ENCODE results near the gene KIF21A.

KIF21A gene

DNA sequence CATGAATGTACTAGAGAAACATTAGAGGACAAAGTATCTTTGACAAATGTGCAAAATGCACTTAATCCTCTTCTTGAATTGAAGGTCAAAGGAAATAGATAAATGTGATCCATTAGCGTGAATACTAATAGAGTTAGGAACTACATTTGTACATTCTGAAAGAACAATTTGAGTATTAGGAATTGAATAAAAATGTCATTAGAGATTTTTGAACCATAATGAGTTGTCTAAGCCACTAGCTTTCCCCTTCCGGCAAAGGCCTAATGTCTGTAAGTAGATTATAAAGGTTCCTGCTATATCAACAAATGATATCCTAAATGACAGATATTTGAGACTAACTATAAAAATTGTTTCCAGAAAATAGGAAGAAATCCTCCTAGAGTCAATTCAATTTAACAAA lies 59.8 kb downstream of the KIF21A start:
- no peak for DNase-seq

DNA sequence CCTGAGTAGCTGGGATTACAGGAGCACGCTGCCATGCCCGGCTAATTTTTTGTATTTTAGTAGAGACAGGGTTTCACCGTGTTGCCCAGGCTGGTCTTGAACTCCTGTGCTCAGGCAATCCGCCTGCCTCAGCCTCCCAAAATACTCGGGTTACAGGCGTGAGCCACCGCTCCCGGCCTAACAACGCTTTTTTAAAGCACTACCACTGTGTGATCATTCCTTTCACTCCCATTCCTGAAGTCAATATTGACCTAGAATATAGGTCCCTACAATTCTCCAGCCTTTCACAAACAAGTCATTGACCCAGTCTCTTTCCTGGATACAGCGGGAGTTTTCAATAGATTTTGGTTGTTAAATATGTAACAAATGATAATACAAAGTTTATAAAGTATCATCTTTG lies 62.8 kb downstream of the KIF21A start:
- DNase-seq: no peak

DNA sequence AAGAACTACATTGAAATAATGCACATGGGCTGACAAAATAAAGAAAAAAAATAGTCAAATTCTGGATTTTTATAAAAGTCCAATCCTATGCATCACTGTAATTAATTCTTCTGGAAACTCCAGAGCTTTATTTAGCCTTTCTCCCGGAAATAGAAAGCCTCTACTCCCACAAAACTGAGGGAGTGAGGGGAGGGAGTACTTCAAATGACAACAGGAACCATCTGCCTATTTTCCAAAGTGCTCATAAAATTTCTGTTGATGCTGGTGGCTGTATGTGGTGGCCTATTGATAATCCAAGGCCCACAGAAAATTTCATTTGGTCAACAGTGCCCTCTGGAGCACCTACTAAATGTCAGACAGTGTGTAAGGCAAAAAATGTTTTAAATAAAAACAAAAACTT lies 64.6 kb downstream of the KIF21A start:
- DNase-seq: no peak

DNA sequence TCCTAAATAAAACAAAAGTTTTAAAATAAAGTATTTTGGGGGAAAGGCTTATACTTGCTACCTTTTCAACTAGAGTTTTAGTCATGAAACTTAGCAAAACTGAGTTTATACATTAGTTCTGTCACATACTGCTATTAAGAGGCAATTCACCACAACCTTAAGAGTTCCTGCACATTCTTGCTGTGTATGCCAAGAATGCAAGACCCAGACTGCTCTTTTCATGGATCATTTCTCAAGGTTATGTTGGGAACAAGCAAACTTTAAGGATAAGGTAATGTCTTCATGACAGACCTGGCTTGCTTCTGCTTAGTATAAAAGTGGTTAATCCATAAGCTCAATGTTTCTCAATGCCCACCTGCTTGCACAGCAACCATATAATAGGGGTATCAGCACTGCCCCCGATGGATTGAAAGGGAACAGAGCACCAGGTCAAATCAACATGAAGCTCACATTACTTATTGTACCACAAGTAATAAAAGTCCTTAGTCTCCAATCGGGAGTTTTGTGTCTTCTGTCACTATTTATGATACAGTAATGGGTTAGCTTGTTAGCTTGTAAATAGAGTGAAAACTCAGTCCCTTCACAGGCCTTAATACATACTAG lies 67.6 kb downstream of the KIF21A start:
- no peak for DNase-seq

DNA sequence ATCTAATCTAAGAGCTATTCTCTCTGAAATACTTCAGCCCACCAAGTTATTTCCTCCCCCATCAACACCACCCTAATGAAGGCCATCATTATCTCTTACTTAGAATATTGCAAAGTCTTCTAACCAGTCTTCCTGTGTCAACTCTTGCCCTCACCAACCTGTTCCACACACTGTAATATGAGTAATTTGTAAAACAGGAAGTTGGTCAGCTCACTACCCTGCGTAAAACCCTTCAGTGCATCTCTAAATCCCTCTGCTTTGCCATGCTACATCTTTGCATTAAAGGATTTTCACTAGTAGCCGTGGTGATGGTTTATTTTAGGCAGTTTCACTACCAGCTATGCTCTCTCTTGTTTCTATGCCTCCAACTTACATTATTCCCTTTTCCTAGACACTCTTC lies 70.0 kb downstream of the KIF21A start:
- DNase-seq: no peak

DNA sequence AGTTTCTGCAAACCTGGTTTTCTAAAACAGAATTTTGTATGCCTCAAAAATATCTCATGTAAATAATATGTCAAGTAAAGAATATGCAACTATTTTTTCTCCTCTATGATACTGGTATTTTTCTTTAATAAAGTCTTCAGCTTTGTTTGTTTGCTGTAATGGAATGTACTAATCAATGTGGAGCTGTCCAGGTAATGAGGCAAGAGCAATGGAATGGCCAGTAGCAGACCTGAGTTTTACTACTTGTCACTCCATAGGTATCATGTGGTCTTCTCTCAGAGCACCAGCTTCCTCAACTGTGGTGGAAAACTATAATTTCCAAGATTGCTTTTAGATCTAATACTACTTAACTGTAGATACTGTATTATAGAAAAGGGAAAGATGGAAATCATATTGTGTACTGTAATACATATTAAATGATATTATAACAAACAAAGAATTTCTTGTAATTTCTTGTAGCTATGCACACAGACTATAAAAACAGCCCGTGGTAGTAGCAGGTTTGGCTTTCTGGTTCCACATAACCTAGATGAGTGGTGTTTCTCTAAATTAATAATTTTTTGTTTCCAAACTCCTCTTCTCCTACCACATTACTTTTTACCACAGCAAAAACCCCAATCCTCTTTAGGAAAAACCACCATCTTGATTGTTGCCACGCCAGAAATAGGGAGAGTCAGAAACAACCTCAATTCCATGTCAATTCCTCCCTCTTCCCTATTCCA lies 70.6 kb downstream of the KIF21A start:
- no peak for DNase-seq

DNA sequence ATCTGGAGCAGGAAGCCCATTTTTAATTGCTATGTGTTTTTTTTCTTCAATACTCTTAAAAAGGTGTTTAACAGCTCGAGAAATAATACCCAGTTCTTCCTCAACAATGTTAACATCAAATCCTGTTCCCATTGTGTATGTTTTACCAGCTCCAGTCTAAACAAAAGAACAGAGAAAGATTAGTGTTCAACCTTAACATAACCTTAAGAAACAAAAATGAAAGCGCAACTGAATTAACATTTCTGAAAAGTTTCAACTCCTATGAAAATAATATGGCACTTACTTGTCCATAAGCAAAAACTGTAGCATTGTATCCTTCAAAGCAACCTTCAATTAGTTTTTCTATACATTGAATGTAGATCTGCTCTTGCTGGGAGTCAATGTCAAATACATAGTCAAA lies 73.2 kb downstream of the KIF21A start:
- no peak for DNase-seq

DNA sequence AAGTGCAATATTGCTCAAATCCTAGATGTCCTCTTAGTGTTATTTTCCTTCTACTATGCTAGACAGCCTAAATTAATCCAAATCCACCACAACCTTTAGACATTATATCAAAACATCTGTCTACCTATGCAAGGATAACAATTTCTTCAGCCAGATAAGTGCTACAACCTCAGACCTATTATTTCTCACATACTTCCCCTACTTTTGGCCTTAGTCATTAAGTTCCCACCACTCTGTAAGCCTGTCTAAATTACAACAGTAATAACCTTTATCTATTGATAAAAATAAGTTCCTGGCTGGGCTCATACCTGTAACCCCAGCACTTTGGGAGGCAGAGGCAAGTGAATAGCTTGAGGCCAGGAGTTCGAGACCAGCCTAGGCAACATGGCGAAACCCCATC lies 74.0 kb downstream of the KIF21A start:
- no peak for DNase-seq

DNA sequence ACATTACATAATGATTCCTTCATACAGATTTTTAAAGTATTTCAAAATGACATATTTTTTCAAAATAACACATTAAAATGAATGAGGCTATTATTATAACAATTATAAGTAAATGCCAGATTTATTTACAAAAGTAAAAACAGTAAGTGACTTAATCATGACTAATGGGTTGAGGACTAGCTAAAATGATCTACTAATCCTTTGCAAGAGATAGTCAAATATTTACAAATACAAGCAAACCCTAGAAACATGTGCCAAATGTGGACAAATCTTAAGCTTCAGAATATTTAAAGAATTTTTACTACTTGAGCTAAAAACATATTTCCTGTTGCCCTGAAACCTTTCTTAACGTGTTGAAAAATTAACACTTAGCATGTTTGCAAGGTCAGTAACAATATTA lies 74.8 kb downstream of the KIF21A start:
- no peak for DNase-seq

DNA sequence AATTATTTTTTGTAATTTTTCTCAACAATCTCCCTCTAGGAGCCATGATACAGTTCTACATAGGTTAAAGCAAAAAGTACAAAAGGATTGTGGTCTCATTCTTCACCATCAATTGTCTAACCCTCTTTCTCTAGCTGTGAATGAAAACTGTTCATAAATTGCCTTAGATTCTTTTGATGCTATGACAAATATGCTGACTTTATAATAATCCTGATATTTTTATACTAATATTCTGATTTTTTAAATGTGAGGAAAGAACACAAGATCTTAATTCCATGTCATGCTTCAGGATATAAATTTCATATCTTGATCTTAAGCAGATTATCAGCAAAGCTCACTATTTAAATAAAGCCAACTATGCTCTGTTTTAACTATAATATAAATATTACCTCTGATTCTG lies 75.4 kb downstream of the KIF21A start:
- DNase-seq: no peak

DNA sequence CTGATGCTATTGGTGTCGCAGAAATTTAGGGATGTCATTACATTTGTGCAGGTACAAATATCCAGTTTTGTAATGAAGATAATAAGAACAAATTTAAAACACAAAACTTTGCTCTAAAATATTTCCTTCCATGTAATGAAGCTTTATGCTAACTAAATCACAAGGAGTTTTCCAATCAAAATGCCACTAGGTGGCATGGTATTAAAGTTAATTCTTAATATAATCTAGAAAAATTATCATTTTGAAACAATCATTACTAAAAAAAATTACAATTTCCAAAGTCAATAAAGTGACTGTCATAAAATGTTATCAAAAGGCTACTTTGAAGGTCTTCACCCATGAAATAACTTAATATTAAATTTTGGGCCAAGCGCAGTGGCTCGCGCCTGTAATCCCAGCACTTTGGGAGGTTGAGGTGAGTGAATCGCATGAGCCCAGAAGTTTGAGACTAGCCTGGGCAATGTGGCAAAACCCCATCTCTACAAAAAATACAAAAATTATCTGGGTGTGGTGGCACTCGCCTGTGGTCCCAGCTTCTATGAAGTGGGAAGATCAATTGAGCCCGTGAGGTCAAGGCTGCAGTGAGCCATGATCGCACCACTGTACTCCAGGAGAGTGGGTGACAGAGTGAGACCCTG lies 77.4 kb downstream of the KIF21A start:
- no peak for DNase-seq

DNA sequence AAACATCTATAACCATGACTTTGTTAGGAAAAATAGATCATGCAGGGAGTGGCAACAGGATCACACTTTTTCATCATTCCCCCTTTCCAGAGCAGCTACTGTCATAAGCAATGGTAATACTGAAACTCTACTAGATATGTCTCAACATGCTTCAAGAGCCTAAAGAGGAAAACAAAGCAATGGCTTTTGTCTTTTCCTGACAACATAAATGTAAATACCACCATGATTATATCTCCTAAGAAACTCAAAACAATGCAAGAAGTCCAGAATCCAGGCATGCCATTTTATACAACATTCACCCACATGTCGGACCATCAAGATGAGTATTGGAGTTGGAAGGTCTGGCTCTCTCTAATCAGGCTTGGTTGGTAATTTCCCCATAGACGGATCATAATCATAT lies 78.7 kb downstream of the KIF21A start:
- DNase-seq: no peak

DNA sequence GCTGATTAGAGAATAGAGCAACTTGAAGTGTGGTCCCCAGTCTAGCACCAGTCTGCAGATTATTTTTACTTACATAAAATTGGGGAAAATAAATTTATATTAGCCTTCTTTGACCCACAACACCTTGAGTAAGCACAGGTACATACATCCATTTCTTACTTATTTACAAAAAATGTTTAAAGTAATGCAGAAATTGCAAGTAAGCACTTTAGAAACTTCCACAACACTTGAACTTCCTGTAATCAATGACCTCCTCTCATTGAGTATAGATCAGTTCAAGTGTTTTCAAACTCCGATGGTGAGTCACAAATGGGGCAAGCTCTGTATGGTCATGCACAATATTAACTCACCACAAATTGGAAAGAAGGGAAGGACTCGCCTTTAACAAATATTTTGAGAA lies 83.3 kb downstream of the KIF21A start:
- DNase-seq: no peak

DNA sequence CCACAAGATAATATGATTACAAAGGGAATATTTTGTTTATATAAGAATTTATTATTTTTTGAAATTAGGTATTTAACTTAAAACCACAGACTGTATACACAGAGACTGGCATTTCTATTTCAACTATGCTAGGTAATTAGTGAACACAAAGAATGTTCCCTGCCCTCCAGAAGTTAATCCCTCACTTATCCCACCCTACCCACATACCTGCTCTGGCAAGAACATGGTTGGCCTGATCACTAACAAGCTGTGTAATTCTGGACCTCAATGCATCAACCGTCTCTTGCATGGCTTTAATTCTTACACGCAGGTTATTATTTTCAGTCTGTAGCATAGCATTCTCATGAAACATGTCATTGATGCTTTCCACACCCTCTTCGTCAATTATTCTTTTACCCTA lies 85.9 kb downstream of the KIF21A start:
- no peak for DNase-seq

DNA sequence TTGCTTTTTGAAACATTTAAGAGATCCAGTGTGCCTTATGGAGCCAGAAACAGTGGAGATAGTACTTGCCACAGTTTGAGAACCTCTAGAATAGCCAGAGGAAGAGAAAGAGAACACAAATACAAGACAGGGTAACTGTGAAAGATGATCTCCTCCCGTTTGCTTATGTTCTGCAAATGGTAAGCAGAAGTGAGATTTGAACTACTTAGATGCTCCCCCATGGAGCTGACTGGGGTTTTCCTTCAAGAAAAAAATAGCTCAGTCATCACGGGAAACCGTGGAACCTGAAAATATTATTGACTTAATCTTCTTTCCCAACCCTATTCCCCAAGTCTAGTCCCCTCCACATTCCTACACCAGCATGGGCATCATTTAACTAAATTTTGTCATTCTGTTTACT lies 87.1 kb downstream of the KIF21A start:
- no peak for DNase-seq

DNA sequence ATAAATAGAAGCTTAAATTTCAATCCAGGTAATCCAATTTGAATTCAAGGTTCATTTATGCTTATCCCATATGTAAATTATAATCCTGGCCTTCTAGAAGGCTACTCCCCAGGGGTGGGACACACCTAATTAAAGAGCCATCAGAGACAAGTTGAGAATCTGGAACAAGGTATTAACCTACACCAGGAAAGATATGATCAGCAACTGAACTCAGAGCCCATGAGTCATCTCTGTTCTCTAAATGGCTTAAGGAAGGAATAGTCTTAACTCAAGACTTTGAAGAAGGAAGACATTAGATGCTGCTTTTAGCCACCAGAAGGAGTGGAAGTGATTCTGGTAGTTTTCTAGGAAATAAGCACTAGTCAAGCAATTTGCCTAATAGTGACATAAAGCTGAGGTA lies 88.0 kb downstream of the KIF21A start:
- no peak for DNase-seq

DNA sequence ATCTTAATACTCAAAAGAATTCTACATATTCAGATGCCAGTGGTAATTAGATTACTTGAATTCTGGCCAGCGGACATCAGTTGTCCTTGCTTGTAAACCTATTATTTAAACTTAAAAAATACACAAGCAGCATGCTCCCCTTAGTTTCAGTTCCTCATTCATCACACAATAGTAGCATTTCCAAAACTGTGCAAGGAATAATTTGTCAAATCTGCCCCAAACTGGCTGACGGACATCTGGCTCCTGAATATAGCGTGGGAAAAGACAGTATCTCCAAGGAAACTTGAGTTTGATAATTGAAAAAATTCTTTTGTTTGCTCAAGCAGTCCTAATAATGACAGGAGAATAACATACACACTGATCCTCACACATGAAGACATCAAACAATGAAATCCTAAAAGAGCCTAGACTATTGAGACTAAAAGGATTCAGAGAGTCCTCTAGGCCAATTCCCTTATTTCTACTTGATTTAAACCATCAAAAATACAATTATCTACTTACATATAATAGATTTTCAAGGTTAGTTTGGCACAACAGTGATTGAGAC lies 90.4 kb downstream of the KIF21A start:
- no peak for DNase-seq

DNA sequence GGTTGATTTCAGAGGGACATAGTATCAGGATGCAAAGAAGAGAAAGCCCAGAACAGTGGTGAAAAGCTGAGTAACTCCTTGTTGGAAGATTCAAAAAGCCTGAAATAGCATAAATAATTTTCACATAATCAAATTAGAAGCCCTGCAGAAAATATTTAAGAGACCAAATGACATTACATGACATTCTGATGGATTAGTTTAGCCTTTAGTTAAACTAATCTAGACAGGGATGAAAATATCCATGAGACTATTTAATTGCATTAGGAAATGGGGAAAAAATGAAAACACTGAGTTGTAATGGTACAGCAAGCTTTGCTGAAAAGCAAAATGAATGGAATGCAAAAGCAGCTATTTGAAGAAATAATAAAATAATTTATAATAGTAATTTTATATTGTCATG lies 91.8 kb downstream of the KIF21A start:
- no peak for DNase-seq

DNA sequence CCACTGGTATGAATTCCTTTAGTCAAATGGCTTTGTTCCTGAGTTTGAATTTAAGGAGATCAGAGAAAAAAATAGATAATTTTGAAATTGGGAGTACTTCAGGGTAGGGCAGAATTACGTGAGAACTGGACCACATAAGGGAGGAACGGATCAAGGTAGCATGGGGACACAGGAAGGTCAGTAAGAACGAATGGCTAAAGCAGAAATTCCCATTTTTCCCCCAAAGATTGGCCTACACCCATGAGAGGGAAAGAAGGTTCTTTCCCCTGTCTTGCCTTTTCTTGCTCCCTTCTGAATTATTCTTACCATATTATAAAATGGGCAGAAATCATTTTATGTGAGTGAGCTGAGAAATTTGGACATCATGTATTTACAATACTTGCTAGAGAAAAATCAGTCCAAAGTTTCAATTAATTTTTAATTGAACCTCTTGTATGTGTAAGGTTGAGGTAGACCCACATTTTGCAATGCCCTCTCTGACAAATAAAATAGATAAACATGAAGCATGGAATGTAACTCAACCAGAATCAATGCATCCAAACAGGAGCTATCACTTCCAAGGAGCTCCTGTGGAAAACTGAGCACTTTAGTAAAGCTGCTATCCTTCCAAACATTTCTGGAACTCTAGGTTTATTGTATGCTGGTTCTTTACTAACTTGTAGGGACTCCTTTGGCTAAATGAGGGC lies 93.8 kb downstream of the KIF21A start:
- DNase-seq: no peak

DNA sequence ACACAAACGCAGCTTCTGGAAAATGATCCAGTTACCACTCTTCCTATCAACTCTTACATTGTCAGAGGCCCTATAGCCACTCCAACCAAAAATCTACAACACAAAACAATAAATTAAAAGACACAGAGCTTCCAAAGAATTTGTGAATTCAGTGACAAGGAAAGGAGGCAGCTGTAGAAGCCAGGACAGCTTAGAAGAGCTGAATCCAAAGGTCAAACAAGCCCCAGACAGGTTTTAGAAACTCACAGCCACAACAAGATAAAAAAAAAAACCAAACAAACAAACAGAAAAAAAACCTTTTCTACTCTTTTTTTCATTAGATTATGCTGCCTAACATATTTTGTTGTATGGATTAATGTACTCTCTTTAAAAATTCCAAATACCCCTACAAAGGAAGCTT lies 94.4 kb downstream of the KIF21A start:
- DNase-seq: no peak

DNA sequence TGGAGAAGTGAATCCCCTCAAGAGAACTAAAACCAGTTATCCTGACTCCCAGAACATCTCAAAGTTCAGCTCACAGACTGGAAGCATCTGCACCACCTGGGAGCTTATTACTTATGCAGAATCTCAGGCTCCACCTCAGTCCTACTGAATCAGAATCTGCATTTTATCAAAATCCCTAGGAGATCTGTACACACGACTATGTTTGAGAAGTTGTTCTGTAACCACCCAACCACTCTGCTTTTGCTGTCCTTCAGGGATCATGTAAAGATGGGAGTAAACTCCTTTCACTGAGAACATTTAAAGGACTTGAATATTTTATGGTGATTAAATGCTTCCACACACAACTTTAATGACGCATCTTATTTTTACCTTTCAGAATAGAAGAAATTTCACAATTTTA lies 98.0 kb downstream of the KIF21A start:
- no peak for DNase-seq

DNA sequence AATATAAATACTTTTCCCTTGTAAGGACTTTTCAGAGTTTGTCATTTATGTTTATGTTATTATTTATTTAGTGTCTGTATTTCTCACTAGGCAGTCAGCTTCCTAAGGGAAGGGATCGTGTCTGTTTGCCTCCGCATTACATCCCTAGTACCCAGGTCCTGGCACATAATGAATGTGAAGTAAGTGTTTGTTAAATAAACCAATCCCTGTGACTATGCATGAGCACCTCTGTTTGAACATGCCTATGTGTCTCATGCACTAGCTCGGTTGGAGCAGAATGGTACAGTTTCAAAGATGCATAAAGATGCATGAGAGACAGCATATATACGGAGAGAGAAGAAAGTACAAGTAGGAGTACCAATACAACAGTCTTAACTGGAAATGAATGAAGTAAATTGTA lies 99.3 kb downstream of the KIF21A start:
- DNase-seq: no peak

DNA sequence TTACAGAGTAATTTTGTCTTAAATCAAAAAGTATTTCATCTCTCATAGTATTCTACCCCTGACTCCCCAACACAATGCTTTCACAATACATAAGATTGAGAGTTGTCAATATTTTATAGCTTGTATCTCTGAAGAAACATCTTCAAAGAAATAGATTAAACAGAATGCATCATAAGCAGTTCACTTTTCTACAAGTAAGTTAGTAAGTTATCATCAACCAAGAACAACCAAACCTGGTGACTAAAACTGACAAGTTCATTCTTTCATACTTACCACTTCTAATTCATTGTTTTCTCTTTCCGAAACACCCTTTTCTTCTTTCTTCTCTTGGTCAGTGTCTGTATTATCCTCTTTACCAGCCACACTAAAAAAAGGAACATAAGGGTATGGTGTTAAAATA lies 101.2 kb downstream of the KIF21A start:
- no peak for DNase-seq

DNA sequence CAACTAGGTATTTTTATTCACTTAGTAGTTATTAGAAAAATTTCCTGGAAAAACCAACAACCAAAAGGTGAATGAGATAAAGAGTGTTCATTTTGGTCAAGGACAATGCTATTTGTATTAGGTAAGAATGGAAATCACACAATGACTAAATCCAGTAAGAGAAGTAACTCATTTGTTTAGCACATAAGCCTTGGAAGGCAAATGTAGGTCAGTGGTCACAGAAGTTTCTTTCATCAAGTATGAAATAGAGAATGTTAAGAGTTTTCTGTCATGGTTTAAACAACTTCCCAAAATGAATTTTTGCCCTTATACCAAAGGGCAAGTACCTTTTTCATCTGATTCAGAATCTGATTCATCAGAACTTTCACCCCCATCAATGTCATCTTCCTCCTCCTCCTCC lies 101.7 kb downstream of the KIF21A start:
- no peak for DNase-seq
